Measurements from ENCODE around the gene B4GALNT3. TPM values are rescaled to one million over a fixed set of nuclear protein-coding genes. Genes with fewer than 3 reads are reported as not detected.

The B4GALNT3 gene
- total and polyA plus RNA-seq, 2 donors (not counting 1 experiment from before 2014, with no cell fraction given), result not detected

- Histone ChIP-seq H3K36me3 (ENCODE audit: control insufficient read depth, insufficient read depth, low read length) (no peaks in the 10 kb centered on the region), H3K9me3 (ENCODE audit: control insufficient read depth, insufficient read depth, low read depth, low read length) (no peaks in the 10 kb centered on the region), H3K4me1 (ENCODE audit: control insufficient read depth, extremely low read depth, insufficient read depth, low read length) (no peaks in the 10 kb centered on the region), H4K20me1 (ENCODE audit: control insufficient read depth, extremely low read depth, insufficient read depth, low read length) (no peaks in the 10 kb centered on the region), H3K4me3 (replicated peaks in 1 of 4; ENCODE audit: control extremely low read depth in 1 of 4, insufficient read depth in 1 of 4, low read depth in 3 of 4, low read length in 4 of 4) (no peak overlapping the region), H3K9ac (ENCODE audit: insufficient read depth, low read length) (no peak overlapping the region), H3K27ac (ENCODE audit: insufficient read depth, low read length) (no peak overlapping the region), H3K4me2 (ENCODE audit: extremely low read depth, insufficient read depth, low read length) (no peak overlapping the region), H2AFZ (ENCODE audit: low read length) (no peak overlapping the region), H3K79me2 (ENCODE audit: control insufficient read depth, insufficient read depth, low read length) (no peaks in the 10 kb centered on the region), H3K27me3 (ENCODE audit: control insufficient read depth, insufficient read depth, low read length) (peaks cover 14% of the 10 kb centered on the region)
- no peak for TF ChIP-seq CTCF (conservative IDR thresholded peaks at IDR 0.05 in 1 of 2, IDR thresholded peaks at IDR 0.05 in 1 of 2; ENCODE audit: low read depth in 1 of 2, low read length in 2 of 2)
- TF ChIP-seq EZH2 (IDR thresholded peaks at IDR 0.05; ENCODE audit: low read length, missing control alignments), result no peak
- peak; percentile 31 to 91 for DNase-seq (ENCODE audit: low read depth in 2 of 2)
Measured at GRCh38 chr12:480831-481816, 21.4 kb downstream of the B4GALNT3 start.

GRCh38 chr12:482061-482460 is 22.3 kb downstream of the B4GALNT3 start:
- Histone ChIP-seq H3K4me2 (ENCODE audit: extremely low read depth, insufficient read depth, low read length) (no peak overlapping the region), H3K79me2 (ENCODE audit: control insufficient read depth, insufficient read depth, low read length) (no peaks in the 10 kb centered on the region), H3K4me3 (replicated peaks in 1 of 4; ENCODE audit: control extremely low read depth in 1 of 4, insufficient read depth in 1 of 4, low read depth in 3 of 4, low read length in 4 of 4) (no peak overlapping the region), H3K27me3 (ENCODE audit: control insufficient read depth, insufficient read depth, low read length) (peaks cover 18% of the 10 kb centered on the region), H2AFZ (ENCODE audit: low read length) (no peak overlapping the region), H3K36me3 (ENCODE audit: control insufficient read depth, insufficient read depth, low read length) (no peaks in the 10 kb centered on the region), H4K20me1 (ENCODE audit: control insufficient read depth, extremely low read depth, insufficient read depth, low read length) (no peaks in the 10 kb centered on the region), H3K4me1 (ENCODE audit: control insufficient read depth, extremely low read depth, insufficient read depth, low read length) (no peaks in the 10 kb centered on the region), H3K9ac (ENCODE audit: insufficient read depth, low read length) (no peak overlapping the region), H3K27ac (ENCODE audit: insufficient read depth, low read length) (no peak overlapping the region), H3K9me3 (ENCODE audit: control insufficient read depth, insufficient read depth, low read depth, low read length) (no peaks in the 10 kb centered on the region)
- TF ChIP-seq EZH2 (IDR thresholded peaks at IDR 0.05; ENCODE audit: low read length, missing control alignments), result no peak
- no peak for TF ChIP-seq CTCF (conservative IDR thresholded peaks at IDR 0.05 in 1 of 2, IDR thresholded peaks at IDR 0.05 in 1 of 2; ENCODE audit: low read depth in 1 of 2, low read length in 2 of 2)
- DNase-seq (ENCODE audit: low read depth in 2 of 2), result no peak

GRCh38 chr12:484096-484495 is 24.4 kb downstream of the B4GALNT3 start:
- no peak for TF ChIP-seq EZH2 (IDR thresholded peaks at IDR 0.05; ENCODE audit: low read length, missing control alignments)

More at GRCh38 chr12:484096-484495, 24.4 kb downstream of the B4GALNT3 start:
- H3K79me2 ChIP-seq (ENCODE audit: control insufficient read depth, insufficient read depth, low read length), result no peaks in the 10 kb centered on the region
- peaks cover 16% of the 10 kb centered on the region for H3K27me3 ChIP-seq (ENCODE audit: control insufficient read depth, insufficient read depth, low read length)
- no peak overlapping the region for H3K27ac ChIP-seq (ENCODE audit: insufficient read depth, low read length)
- H3K9ac ChIP-seq (ENCODE audit: insufficient read depth, low read length), result no peak overlapping the region
- no peak overlapping the region for H2AFZ ChIP-seq (ENCODE audit: low read length)
- H3K4me1 ChIP-seq (ENCODE audit: control insufficient read depth, extremely low read depth, insufficient read depth, low read length), result no peaks in the 10 kb centered on the region
- no peak overlapping the region for H3K4me2 ChIP-seq (ENCODE audit: extremely low read depth, insufficient read depth, low read length)
- DNase-seq (ENCODE audit: low read depth in 2 of 2), result no peak
- H3K9me3 ChIP-seq (ENCODE audit: control insufficient read depth, insufficient read depth, low read depth, low read length), result no peaks in the 10 kb centered on the region
- no peak overlapping the region for H3K4me3 ChIP-seq (replicated peaks in 1 of 4; ENCODE audit: control extremely low read depth in 1 of 4, insufficient read depth in 1 of 4, low read depth in 3 of 4, low read length in 4 of 4)
- no peaks in the 10 kb centered on the region for H3K36me3 ChIP-seq (ENCODE audit: control insufficient read depth, insufficient read depth, low read length)
- no peaks in the 10 kb centered on the region for H4K20me1 ChIP-seq (ENCODE audit: control insufficient read depth, extremely low read depth, insufficient read depth, low read length)

All from fibroblast of lung (primary cell).